NCI-H345 treated with DMSO at 0.1 percent for 48 hours (cell line): ENCODE measurements around the gene CELA1.
A peak's percentile ranks its signal among the peaks of the same experiment; 100 is the strongest.

Experiments
- DNase-seq: peaks from one replicate; lab custom pipeline; 2025; ENCODE audit not compliant: unreplicated experiment; lab: John Stamatoyannopoulos, UW

Gene CELA1

GRCh38 chr12:51374856-51375255, 28.4 kb upstream of the CELA1 start:
- no peak for DNase-seq

- no peak for DNase-seq
Observed at GRCh38 chr12:51374361-51374760, 27.9 kb upstream of the CELA1 start.

- DNase-seq = no peak
Observed at GRCh38 chr12:51373187-51373586, 26.7 kb upstream of the CELA1 start.

GRCh38 chr12:51372021-51372420, 25.5 kb upstream of the CELA1 start:
- no peak for DNase-seq

GRCh38 chr12:51371295-51371953, 24.9 kb upstream of the CELA1 start:
- DNase-seq = peak; percentile 60

GRCh38 chr12:51370667-51371066, 24.2 kb upstream of the CELA1 start:
- DNase-seq = no peak

- no peak for DNase-seq
Observed at GRCh38 chr12:51369581-51369980, 23.1 kb upstream of the CELA1 start.

GRCh38 chr12:51368640-51369517, 22.4 kb upstream of the CELA1 start:
- peak; percentile 11 for DNase-seq

- DNase-seq = no peak
Observed at GRCh38 chr12:51365276-51365675, 18.8 kb upstream of the CELA1 start.

GRCh38 chr12:51364001-51364400, 17.5 kb upstream of the CELA1 start:
- no peak for DNase-seq

- DNase-seq = no peak
Observed at GRCh38 chr12:51362747-51363342, 16.4 kb upstream of the CELA1 start.

- DNase-seq = no peak
Observed at GRCh38 chr12:51362307-51362706, 15.8 kb upstream of the CELA1 start.

GRCh38 chr12:51361161-51362016, 14.9 kb upstream of the CELA1 start:
- no peak for DNase-seq

- no peak for DNase-seq
Observed at GRCh38 chr12:51360315-51360714, 13.8 kb upstream of the CELA1 start.

- no peak for DNase-seq
Observed at GRCh38 chr12:51359851-51360250, 13.4 kb upstream of the CELA1 start.

- DNase-seq = no peak
Observed at GRCh38 chr12:51358496-51358895, 12.0 kb upstream of the CELA1 start.

GRCh38 chr12:51357374-51358047, 11.0 kb upstream of the CELA1 start:
- no peak for DNase-seq

- DNase-seq = peak; percentile 5
Observed at GRCh38 chr12:51351913-51352532, 5.5 kb upstream of the CELA1 start.

GRCh38 chr12:51349026-51349425, 2.5 kb upstream of the CELA1 start:
- DNase-seq = no peak

- DNase-seq = no peak
Observed at GRCh38 chr12:51348116-51348515, 1.6 kb upstream of the CELA1 start.
